Natural killer cell (primary cell): ENCODE measurements around the gene PAM. TPM values are rescaled to one million over a fixed set of nuclear protein-coding genes. Genes with fewer than 3 reads are reported as not detected.

Experiments used
- ATAC-seq, 3 donors: fragments of 150-1000 bp in 2 of 3; fragments of 200-7000 bp in 1 of 3; cut with Tn5 transposase; 1 replicate in 1 of 3; 2 replicates in 2 of 3; pipeline ENCODE4 v1.10.0; 2021; ENCODE audit warnings: mild to moderate bottlenecking in 2 of 3, moderate library complexity in 2 of 3
- DNase-seq, 2 donors: peaks; one replicate each; pipeline versions ENCODE4 v3.0.0 to v3.0.0-alpha.2; 2013 to 2021; ENCODE audit warnings: mixed read lengths in 1 of 2
- H3K27ac ChIP-seq: one replicate; pipeline ENCODE4 v1.5.1; 2013; ENCODE audit warnings: mild to moderate bottlenecking, low read length
- H3K27me3 ChIP-seq: one replicate; pipeline ENCODE4 v1.6.1; 2013; ENCODE audit warnings: low read length; ENCODE audit not compliant: control insufficient read depth, insufficient read depth
- H3K36me3 ChIP-seq: one replicate; pipeline ENCODE4 v1.6.1; 2013; ENCODE audit warnings: low read length; ENCODE audit not compliant: control insufficient read depth, insufficient read depth
- H3K4me1 ChIP-seq: one replicate; pipeline ENCODE4 v1.6.1; 2013; ENCODE audit warnings: low read length; ENCODE audit not compliant: control insufficient read depth, insufficient read depth
- H3K4me3 ChIP-seq: one replicate; pipeline ENCODE4 v1.5.1; 2013; ENCODE audit warnings: low read length
- H3K9me3 ChIP-seq: one replicate; pipeline ENCODE4 v1.6.1; 2013; ENCODE audit warnings: low read length; ENCODE audit not compliant: control insufficient read depth, insufficient read depth
- H3K27ac Mint-ChIP-seq, 2 donors: one replicate each; pipeline ENCODE4 v1.8.0; 2022; ENCODE audit warnings: mild to moderate bottlenecking in 2 of 2, mixed read lengths in 2 of 2, moderate library complexity in 1 of 2
- H3K27me3 Mint-ChIP-seq, 2 donors: one replicate each; pipeline ENCODE4 v1.8.0; 2022; ENCODE audit warnings: low read depth in 2 of 2, mixed read lengths in 2 of 2
- H3K36me3 Mint-ChIP-seq: one replicate; pipeline ENCODE4 v1.8.0; 2022; ENCODE audit warnings: mixed read lengths
- H3K4me1 Mint-ChIP-seq, 2 donors: one replicate each; pipeline ENCODE4 v1.8.0; 2022; ENCODE audit warnings: mixed read lengths in 2 of 2
- H3K4me3 Mint-ChIP-seq: one replicate; pipeline ENCODE4 v1.8.0; 2022; ENCODE audit warnings: mild to moderate bottlenecking, moderate library complexity, mixed read lengths
- H3K9me3 Mint-ChIP-seq, 2 donors: one replicate each; pipeline ENCODE4 v1.8.0; 2022; ENCODE audit warnings: mixed read lengths in 2 of 2
- CTCF ChIP-seq: fragments of 200-600 bp; IDR thresholded peaks from one replicate; pipeline ENCODE4 v1.8.0; 2022; ENCODE audit warnings: antibody characterized with exemption
- WGBS: methylation state at CpG from one replicate; pipeline ENCODE4 v1.1.7; 2013; ENCODE audit warnings: missing lambda C conversion rate; ENCODE audit not compliant: insufficient coverage; 5-methylcytosine and 5-hydroxymethylcytosine counted together
- intact Hi-C: fragments of 100-400 bp; cut with micrococcal nuclease; formaldehyde crosslinking; loops from one replicate; pipeline ENCODE4 v1.14.2; 2022
- total RNA-seq, 4 donors: library from RNA; stranded (reverse); fragments of 120-200 nt in 1 of 4; gene quantifications; one replicate each; pipeline versions ENCODE4 v1.2.3 to v1.2.4, GENCODE V29; 2013 to 2022

The PAM gene
- total RNA-seq, 3 donors from 2014 or later (not counting 1 experiment from before 2014, with no cell fraction given) = 67.6 to 79.9 (median 75.3) TPM

GRCh38 chr5:102777099-102777498 lies 22.0 kb downstream of the PAM start:
- Histone ChIP-seq H3K27me3 (no peaks in the 10 kb centered on the region), H3K4me1 (peaks cover 5% of the 10 kb centered on the region), H3K36me3 (no peaks in the 10 kb centered on the region), H3K4me3 (no peak overlapping the region), H3K9me3 (no peaks in the 10 kb centered on the region), H3K27ac (no peak overlapping the region)
- no peak for TF ChIP-seq CTCF
- Mint-ChIP-seq H3K4me1 (peaks cover 37 to 58% of the 10 kb centered on the region in 2 donors), H3K9me3 (no peaks in the 10 kb centered on the region), H3K27ac (peak overlapping the region in 1 of 2 donors; percentile 9), H3K36me3 (no peaks in the 10 kb centered on the region), H3K4me3 (no peak overlapping the region), H3K27me3 (no peaks in the 10 kb centered on the region)
- intact Hi-C loops = loop anchor here (10.0 kb wide), 1 partner anchor 192 kb away; no protein-coding TSS in a partner anchor
- ATAC-seq (no peak), DNase-seq (no peak)

- 57% methylated on average over 3 of the region's 3 CpGs for WGBS
- Mint-ChIP-seq H3K9me3 (no peaks in the 10 kb centered on the region), H3K27me3 (no peaks in the 10 kb centered on the region), H3K4me1 (peaks cover 36 to 56% of the 10 kb centered on the region in 2 donors), H3K36me3 (no peaks in the 10 kb centered on the region), H3K4me3 (no peak overlapping the region), H3K27ac (peak overlapping the region in 1 of 2 donors; percentile 23)
- no peaks in the 10 kb centered on the region for H3K9me3 ChIP-seq
- H3K27ac ChIP-seq = no peak overlapping the region
- intact Hi-C loops = loop anchor here (10.0 kb wide), 1 partner anchor 194 kb away; no protein-coding TSS in a partner anchor
- DNase-seq (no peak), ATAC-seq (no peak)
- H3K36me3 ChIP-seq = no peaks in the 10 kb centered on the region
- H3K4me1 ChIP-seq = peaks cover under 1% of the 10 kb centered on the region
- no peaks in the 10 kb centered on the region for H3K27me3 ChIP-seq
- H3K4me3 ChIP-seq = no peak overlapping the region
- no peak for TF ChIP-seq CTCF
Measured at GRCh38 chr5:102778478-102778877, 23.4 kb downstream of the PAM start.

GRCh38 chr5:102781359-102781758 lies 26.3 kb downstream of the PAM start:
- intact Hi-C loops = loop anchor here (5.0 kb wide), 2 partner anchors 86 to 341 kb away; partner anchors contain the start of genes GIN1 and PPIP5K2
- no peaks in the 10 kb centered on the region for H3K36me3 Mint-ChIP-seq
- DNase-seq = no peak
- no peaks in the 10 kb centered on the region for H3K36me3 ChIP-seq
- peaks cover 32 to 41% of the 10 kb centered on the region in 2 donors for H3K4me1 Mint-ChIP-seq
- H3K9me3 ChIP-seq = no peaks in the 10 kb centered on the region
- no peaks in the 10 kb centered on the region for H3K27me3 ChIP-seq
- no peak for TF ChIP-seq CTCF
- no peak overlapping the region for H3K4me3 ChIP-seq
- H3K4me3 Mint-ChIP-seq = peak overlapping the region; percentile 59
- peaks cover 0 to 3% of the 10 kb centered on the region in 2 donors for H3K9me3 Mint-ChIP-seq
- ATAC-seq = no peak
- H3K27ac Mint-ChIP-seq = no peak overlapping the region
- no peaks in the 10 kb centered on the region for H3K27me3 Mint-ChIP-seq
- H3K27ac ChIP-seq = no peak overlapping the region
- H3K4me1 ChIP-seq = no peaks in the 10 kb centered on the region

- intact Hi-C loops = loop anchor here (5.0 kb wide), 2 partner anchors 86 to 341 kb away; partner anchors contain the start of genes GIN1 and PPIP5K2
- H3K27me3 Mint-ChIP-seq = no peaks in the 10 kb centered on the region
- H3K9me3 ChIP-seq = no peaks in the 10 kb centered on the region
- H3K27ac ChIP-seq = no peak overlapping the region
- H3K27ac Mint-ChIP-seq = peak overlapping the region in 1 of 2 donors; percentile 57
- no peaks in the 10 kb centered on the region for H3K4me1 ChIP-seq
- no peaks in the 10 kb centered on the region for H3K36me3 ChIP-seq
- no peaks in the 10 kb centered on the region for H3K36me3 Mint-ChIP-seq
- H3K27me3 ChIP-seq = no peaks in the 10 kb centered on the region
- ATAC-seq (no peak), DNase-seq (no peak)
- 80% methylated on average over 5 of the region's 5 CpGs for WGBS
- H3K4me3 Mint-ChIP-seq = no peak overlapping the region
- peaks cover 28 to 37% of the 10 kb centered on the region in 2 donors for H3K4me1 Mint-ChIP-seq
- H3K4me3 ChIP-seq = no peak overlapping the region
- H3K9me3 Mint-ChIP-seq = peaks cover 0 to 3% of the 10 kb centered on the region in 2 donors
- no peak for TF ChIP-seq CTCF
Measured at GRCh38 chr5:102781786-102782185, 26.7 kb downstream of the PAM start.
